UCSD-AML1 (cell line): ENCODE measurements around the gene ITPR2.
"Not testable (repeated sequence)": the region's sequence is repeated elsewhere in the genome, so short reads cannot be mapped to it uniquely, and the experiment has no call there.

Experiments
- DNase-seq: peaks from one replicate; lab custom pipeline; 2025; ENCODE audit not compliant: unreplicated experiment; lab: John Stamatoyannopoulos, UW

Gene ITPR2

DNA sequence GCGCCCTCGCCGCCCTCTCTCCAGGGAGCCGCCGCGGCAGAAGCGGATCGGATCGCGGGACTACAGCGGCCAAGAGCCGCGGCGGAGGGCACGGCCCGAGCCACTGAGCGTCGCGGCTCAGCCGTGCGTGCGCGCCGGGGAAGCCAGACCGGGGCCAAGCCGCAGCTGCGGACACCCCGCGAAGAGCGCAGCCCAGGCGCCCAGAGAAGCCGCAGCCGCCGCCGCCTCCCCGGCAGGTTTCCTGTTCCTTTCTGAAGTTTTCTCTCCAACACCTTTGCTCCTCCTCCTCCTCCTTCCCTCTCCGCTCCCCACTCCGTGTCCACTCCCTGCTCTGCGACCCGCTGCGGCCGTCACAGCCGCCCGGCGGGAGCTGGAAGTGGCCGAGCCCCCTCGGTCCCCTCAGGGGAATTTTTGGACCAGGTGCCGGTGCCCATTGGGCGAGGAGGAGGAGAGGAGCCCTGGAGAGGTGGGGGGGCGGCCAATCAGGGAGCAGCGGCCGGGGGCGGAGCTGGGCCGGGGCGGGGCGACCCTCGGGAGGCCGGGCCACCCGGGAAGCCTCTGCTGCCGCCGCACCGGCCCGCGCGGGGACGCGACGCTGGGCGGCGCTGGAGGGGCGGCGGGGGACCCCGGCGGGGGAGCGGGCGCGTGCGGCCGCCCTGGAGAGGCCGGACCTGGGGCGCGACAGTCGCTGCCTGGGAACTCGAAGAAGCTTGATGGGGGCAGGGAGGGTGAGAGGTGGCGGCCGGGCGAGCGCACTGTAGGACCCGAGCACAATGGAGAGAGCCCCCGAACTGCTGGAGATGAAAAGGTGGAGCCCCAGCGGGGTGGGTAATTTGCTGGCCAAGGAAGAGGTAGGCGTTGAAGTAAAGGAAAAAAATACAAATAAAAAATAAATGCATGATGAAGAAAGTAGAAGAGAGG lies at the start of gene ITPR2:
TSS of gene ITPR2 (minus strand) at position 373 of the 921 bp plus-strand sequence. CDS start 413 bp downstream, outside the sequence.
- peak; percentile 94 for DNase-seq

GRCh38 chr12:26880625-26881024 lies 47.6 kb upstream of the ITPR2 start:
- DNase-seq, result no peak

DNA sequence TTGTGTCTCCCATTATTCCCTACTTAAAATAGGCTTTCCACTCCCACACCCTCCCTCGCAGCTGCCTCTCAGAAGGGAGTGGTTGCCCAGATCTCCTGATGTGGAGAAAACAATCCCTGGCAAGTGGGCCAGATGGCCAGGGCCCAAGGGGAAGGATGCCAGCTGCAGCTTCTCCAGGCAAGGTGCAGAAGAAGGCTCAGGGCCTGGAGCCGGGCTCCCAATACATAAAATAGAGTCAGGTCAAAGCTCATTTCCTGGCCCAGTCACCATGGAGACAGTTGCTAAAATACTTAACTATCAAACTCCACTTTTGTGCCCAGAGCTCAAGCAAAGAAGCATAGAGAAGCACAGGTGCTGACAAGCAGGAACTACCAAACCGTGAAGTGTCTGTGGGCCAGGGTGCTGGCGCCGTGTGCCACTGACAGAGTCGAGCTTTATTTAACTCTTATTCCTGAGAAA lies 45.7 kb upstream of the ITPR2 start:
- no peak for DNase-seq

- DNase-seq, result no peak
These were observed 41.7 kb upstream of the ITPR2 start for GRCh38 chr12:26874501-26875296.

DNA sequence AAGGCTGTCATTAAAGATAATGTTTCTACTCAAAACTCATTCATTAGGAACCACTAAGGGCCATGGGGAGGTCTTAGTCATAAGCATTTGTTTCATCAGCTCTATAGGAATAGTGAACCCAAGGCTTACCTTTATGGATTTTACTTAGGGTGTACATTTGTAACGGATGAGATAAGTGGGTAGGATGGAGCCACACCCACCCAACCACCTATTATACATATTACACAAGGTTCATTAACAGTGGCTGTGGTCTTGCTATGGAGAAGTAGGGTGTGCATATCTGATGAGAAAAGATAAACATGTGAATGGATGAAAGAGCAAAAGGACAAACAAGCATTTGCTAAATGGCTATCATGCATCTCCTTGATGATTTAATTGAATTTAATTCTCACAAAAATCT lies 39.6 kb upstream of the ITPR2 start:
- DNase-seq, result no peak

DNA sequence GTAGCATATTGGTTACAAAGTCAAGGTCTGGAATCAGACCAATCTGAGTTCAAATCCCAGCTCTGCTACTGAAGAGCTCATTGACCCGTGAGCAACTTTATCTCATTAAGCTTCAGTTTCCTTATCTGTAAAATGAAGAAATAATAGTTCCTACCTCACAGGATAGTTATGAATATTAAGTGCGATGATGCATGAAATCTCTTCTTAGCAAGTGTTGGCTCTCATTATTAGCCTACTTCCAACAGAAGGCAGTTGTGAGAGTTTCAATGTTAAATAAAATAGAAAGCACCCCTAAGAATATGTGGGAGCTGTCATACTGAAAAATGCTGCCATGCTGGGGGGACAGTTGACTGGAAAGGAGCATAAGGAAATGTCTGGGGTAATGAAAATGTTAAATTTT lies 39.0 kb upstream of the ITPR2 start:
- no peak for DNase-seq

DNA sequence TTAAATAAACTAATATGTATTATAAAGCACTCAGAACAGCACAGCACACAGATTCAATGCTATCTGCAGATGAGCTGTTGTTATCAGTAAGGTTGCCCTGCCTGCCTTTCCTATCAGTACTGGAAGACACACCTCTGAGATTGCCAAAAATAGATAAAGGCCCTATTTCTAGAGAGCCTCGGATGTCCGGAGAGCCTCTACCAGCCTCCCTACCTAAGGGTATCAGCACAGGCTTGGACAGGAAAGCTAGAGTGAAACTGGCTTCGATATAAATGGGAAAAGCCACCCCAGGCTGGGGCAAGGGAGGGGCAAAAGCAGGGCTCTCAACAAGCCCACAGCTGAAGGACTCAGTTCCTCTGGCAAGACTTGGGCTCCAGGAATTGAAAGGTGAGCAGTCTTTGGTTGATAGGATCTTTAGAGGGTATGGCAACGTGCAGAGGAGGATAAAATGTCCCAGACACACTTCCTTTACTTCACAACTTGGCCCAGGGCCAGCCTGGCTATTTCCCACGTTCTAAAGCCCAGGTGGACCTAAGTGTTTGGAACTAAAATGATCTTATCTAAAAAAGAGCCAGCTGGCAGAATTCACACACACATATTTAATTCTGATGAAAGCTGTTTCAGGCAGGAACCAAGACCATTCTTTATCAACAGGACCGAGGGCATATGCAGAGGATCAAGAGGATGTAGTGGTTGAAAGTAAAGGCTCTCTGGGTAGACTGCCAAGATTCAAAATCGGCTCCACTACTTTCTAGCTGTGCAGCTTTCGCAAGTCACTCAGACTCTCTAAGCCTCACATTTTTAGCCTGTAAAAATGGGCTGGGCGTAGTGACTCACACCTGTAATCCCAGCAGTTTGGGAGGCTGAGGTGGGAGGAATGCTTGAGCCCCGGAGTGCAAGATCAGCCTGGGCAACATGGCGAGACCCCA lies 37.8 kb upstream of the ITPR2 start:
- DNase-seq, result peak; percentile 17

DNA sequence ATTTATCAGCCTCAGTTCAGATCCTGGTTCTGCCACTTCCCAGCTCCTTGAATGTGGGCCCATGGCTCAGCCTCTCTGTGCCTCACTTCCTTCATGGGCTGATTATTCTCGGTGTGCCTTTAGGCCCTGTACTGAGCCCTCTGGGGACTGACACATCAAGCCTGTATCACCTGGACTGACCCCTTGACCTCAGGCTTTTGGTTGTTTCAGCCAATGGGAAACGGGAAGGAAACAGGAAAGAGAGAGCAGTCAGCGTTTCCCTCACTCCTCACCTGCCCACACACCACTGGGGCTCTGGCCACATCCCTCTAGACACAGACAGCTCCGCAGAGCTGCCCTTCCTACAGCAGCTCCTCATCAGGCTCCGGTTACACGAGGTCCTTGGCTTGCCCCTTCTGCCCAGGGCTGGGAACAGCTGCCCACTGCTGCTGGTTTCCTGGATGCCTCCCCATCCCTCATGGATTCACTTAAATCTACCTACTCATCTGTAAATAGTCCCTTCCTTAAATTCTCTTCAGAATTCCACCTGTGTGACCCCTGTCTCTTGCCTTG lies 37.0 kb upstream of the ITPR2 start:
- DNase-seq, result peak; percentile 15

- DNase-seq, result no peak
These were observed 36.1 kb upstream of the ITPR2 start for GRCh38 chr12:26869104-26869494.

GRCh38 chr12:26868447-26869103 lies 35.6 kb upstream of the ITPR2 start:
- no peak for DNase-seq

GRCh38 chr12:26867080-26867479 lies 34.1 kb upstream of the ITPR2 start:
- DNase-seq, result no peak

GRCh38 chr12:26863515-26863914 lies 30.5 kb upstream of the ITPR2 start:
- no peak for DNase-seq

GRCh38 chr12:26862787-26863186 lies 29.8 kb upstream of the ITPR2 start:
- DNase-seq, result not testable (repeated sequence)

- no peak for DNase-seq
These were observed 28.7 kb upstream of the ITPR2 start for GRCh38 chr12:26861690-26862089.

- DNase-seq, result no peak
These were observed 24.6 kb upstream of the ITPR2 start for GRCh38 chr12:26857465-26858176.

GRCh38 chr12:26855337-26855736 lies 22.3 kb upstream of the ITPR2 start:
- no peak for DNase-seq

- DNase-seq, result no peak
These were observed 21.0 kb upstream of the ITPR2 start for GRCh38 chr12:26854031-26854390.

DNA sequence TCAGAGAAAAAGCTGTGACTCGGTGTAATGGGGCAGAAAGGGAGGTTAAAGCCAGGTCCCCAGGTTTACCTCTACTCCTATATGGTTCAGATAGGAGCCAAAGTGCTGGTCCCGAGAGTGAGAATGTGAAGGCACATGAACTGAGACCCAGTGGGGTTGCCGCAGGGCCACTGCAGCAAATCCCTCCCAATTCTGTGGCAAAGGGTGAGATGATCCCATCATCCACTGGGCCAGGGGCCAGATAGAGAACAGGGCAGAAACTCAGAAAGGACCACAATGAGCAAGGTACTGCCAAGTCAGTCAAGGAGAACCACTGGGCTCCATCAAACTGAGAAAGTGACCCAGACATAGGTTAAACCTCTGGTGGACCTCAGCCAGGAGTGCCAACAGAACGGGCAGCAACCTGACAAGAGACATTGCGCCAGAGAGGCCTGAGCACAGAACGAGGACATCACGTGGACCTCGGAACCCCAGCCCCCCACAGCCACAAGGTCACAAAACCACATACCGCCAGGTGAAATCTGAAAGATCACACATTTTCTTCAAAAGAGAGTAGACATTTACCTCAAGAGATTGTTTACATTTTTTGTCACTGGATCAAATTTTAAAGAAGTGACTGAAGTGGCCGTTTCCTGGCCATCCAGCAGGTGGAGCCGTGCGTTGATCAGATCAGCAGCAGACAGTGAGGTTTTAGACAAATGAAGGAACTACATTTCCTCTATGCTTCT lies 20.5 kb upstream of the ITPR2 start:
- peak; percentile 59 for DNase-seq
